A549 treated with AZD9567 at 1 μM for 4 hours (cell line): ENCODE data around the gene OVOL3. TPM values are rescaled to one million over a fixed set of nuclear protein-coding genes. Genes with fewer than 3 reads are reported as not detected.

ENCODE experiments used
- total RNA-seq: library from RNA; stranded (reverse); fragments of 200-300 nt; extraction: Qiagen RNA extraction; gene quantifications from 5 replicates; pipeline ENCODE4 v1.2.3, GENCODE V29; 2022; ENCODE audit not compliant: insufficient read depth

Gene OVOL3
- total RNA-seq, result 0.40 to 0.67 TPM (median 0.46 TPM) in 4 of 5 replicates, not detected in the other

DNA sequence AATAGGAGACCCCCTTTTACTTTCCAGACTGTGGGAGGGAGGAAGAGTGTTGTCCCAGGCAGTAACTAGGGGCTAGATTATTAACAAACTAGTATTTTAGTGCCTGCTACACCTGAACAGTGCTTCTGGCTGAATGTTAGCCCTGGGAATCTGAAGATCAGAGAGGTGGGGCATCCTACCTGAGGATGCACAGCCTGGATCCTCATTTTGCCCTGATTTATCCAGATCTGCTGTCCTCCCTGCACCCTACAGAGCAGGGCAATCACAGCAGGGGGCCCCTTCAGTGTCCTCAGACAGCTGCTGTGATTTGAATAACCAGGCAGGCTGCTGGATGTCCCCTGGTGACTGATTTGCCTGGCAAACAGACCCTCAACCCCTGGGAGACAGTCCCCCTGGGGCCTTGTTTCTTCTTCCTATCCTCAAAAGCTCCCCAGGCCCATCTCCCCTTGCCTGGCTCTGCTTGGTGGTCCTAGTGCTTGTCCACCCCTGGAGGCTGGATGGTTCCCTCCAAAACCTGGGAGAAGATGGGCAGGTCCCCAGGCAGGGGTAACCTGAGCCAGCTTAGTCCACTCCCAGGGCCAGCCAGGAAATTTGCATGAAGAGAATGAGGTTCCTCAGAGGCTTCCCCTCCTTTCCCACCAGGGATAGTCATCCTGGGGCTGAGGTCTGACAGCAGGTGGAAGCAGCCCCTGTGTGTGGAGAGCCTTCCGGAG, at the start of gene OVOL3:
OVOL3 (plus strand) TSS at position 657 of the 713 bp plus-strand sequence. CDS start 60 bp downstream, outside the sequence.

GRCh38 chr19:36114721-36115452, 3.9 kb downstream of the OVOL3 start, which contains the start of gene POLR2I:
TSS of gene POLR2I (minus strand) at chr19:36114875. CDS start at chr19:36114856, 19 bp downstream.

GRCh38 chr19:36115453-36116343, 4.8 kb downstream of the OVOL3 start, which contains the start of gene TBCB:
TSS of gene TBCB (plus strand) at chr19:36115468. CDS start at chr19:36115561, 93 bp downstream.

DNA sequence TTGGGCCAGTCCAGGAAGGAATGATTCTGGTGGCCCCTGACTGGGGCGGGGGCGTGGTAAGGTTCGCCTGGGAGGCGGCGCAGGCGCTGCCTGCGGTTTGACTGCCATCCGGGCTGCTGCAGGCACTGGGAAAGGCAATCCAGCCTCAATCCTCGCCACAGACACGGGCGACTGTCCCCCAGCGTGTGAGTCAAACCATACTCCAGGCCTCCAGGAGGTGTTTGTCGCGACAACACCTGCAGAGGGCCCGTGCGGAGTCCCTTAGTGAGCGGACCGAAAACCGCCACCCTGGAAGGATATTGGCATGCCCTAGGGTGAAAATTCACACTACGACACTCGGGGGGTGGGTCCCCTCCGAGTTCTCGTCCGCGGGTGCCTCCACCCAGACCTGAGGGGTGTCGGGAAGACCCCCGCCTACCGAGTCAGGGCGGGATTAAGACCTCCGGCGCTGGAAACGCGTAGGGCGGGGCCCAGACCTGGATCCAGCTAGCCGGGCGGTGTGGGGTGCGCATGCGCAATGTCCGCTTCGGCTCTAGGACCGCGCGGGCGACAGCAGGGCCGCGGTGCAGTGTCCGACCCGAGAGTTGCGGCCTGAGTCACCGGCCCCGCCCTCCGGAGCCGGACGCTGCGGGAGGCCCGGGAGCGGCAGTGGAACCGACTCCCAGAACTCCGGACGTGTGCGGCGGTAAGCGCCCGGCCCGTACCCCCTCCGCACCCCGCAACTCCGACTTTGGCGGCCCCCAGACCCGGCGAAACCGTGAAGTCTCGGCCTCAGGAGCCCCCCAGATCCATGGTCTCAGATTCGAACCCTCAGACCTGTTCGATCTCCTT, 28.7 kb downstream of the OVOL3 start, which contains the start of gene CAPNS1:
CAPNS1 (plus strand) TSS at position 594 of the 831 bp plus-strand sequence. CDS start 946 bp downstream, outside the sequence.

GRCh38 chr19:36152352-36153091, 41.6 kb downstream of the OVOL3 start, which contains the start of gene COX7A1:
TSS of gene COX7A1 (minus strand) at chr19:36152447. CDS start at chr19:36152407, 40 bp downstream.

Other genes starting within 250 kb of the OVOL3 start
- 58.7 to 97.2 TPM (median 91.0 TPM) in 5 replicates for gene APLP1, start 242.6 kb upstream of the OVOL3 start, total RNA-seq
- gene NFKBID, start 210.6 kb upstream of the OVOL3 start, total RNA-seq, result 3.0 to 9.9 TPM (median 8.2 TPM) in 5 replicates
- gene HCST, start 208.6 kb upstream of the OVOL3 start, total RNA-seq, result 0.25 to 0.67 TPM (median 0.50 TPM) in 4 of 5 replicates, not detected in the other
- gene TYROBP, start 202.8 kb upstream of the OVOL3 start, total RNA-seq, result 0.17 TPM in 1 of 5 replicates, not detected in the others
- 14.2 to 23.4 TPM (median 21.3 TPM) in 5 replicates for gene LRFN3, start 174.8 kb upstream of the OVOL3 start, total RNA-seq
- 25.6 to 52.9 TPM (median 51.2 TPM) in 5 replicates for gene SDHAF1, start 116.0 kb upstream of the OVOL3 start, total RNA-seq
- 0.20 to 0.43 TPM (median 0.23 TPM) in 4 of 5 replicates, not detected in the other for gene SYNE4, start 102.3 kb upstream of the OVOL3 start, total RNA-seq
- 22.8 to 29.3 TPM (median 23.7 TPM) in 5 replicates for gene ALKBH6, start 96.9 kb upstream of the OVOL3 start, total RNA-seq
- gene CLIP3, start 78.3 kb upstream of the OVOL3 start, total RNA-seq, result 1.0 to 1.4 TPM (median 1.2 TPM) in 4 of 5 replicates, not detected in the other
- 7.1 to 7.9 TPM (median 7.8 TPM) in 5 replicates for gene THAP8, start 56.9 kb upstream of the OVOL3 start, total RNA-seq
- 20.3 to 30.6 TPM (median 28.8 TPM) in 5 replicates for gene WDR62, start 56.2 kb upstream of the OVOL3 start, total RNA-seq
- gene POLR2I, start 3.7 kb downstream of the OVOL3 start, total RNA-seq, result 242 to 283 TPM (median 265 TPM) in 5 replicates
- gene TBCB, start 4.3 kb downstream of the OVOL3 start, total RNA-seq, result 467 to 588 TPM (median 565 TPM) in 5 replicates
- gene CAPNS1, start 28.9 kb downstream of the OVOL3 start, total RNA-seq, result 1,458 to 2,233 TPM (median 2,086 TPM) in 5 replicates
- not detected in 5 replicates for gene COX7A1, start 41.3 kb downstream of the OVOL3 start, total RNA-seq
- 3.0 to 4.5 TPM (median 4.0 TPM) in 5 replicates for gene ZNF565, start 103.5 kb downstream of the OVOL3 start, total RNA-seq
- 109 to 148 TPM (median 112 TPM) in 5 replicates for gene ZNF146, start 104.0 kb downstream of the OVOL3 start, total RNA-seq